Left lung (tissue), 10 donors: ENCODE measurements around the gene MYO5A. TPM values are rescaled to one million over a fixed set of nuclear protein-coding genes. Genes with fewer than 3 reads are reported as not detected.

ENCODE experiments used
- ATAC-seq: fragments of 200-7000 bp; cut with Tn5 transposase; one replicate; pipeline ENCODE4 v1.9.1; 2020; ENCODE audit warnings: moderate library complexity
- DNase-seq, 4 donors: peaks; one replicate each; pipeline ENCODE4 v3.0.0-alpha.2; 2013 to 2020
- H3K27ac ChIP-seq, 2 donors: fragments of 200-600 bp; sonication (generic) in 1 of 2; one replicate each; pipeline versions ENCODE4 v1.5.0 to v1.8.0; 2020 to 2021
- H3K27me3 ChIP-seq, 2 donors: fragments of 200-600 bp; sonication (generic) in 1 of 2; one replicate each; pipeline versions ENCODE4 v1.5.0 to v1.8.0; 2020 to 2021
- H3K36me3 ChIP-seq, 2 donors: fragments of 200-600 bp; sonication (generic) in 1 of 2; one replicate each; pipeline versions ENCODE4 v1.5.0 to v1.8.0; 2020 to 2021
- H3K4me1 ChIP-seq, 2 donors: fragments of 200-600 bp; one replicate each; pipeline ENCODE4 v1.8.0; 2021
- H3K4me3 ChIP-seq, 2 donors: fragments of 200-600 bp; sonication (generic) in 1 of 2; one replicate each; pipeline versions ENCODE4 v1.5.0 to v1.8.0; 2020 to 2021; ENCODE audit warnings: mild to moderate bottlenecking in 1 of 2
- H3K9me3 ChIP-seq, 2 donors: fragments of 200-600 bp; sonication (generic) in 1 of 2; one replicate each; pipeline versions ENCODE4 v1.5.0 to v1.8.0; 2020 to 2021
- CTCF ChIP-seq, 2 donors: fragments of 200-600 bp; sonication (generic) in 1 of 2; IDR thresholded peaks; one replicate each; pipeline versions ENCODE4 v1.5.0 to v1.8.0; 2021; ENCODE audit warnings: antibody characterized with exemption in 2 of 2
- intact Hi-C, 2 donors: fragments of 100-400 bp; cut with DNase I; formaldehyde crosslinking; loops; one replicate each; pipeline versions ENCODE4 v1.11.2 to v1.14.2; 2022
- polyA plus RNA-seq, 6 donors: library from polyadenylated mRNA; unstranded; fragments of 120-200 nt; gene quantifications; one replicate each; pipeline ENCODE4 v1.2.1, GENCODE V29; 2013; ENCODE audit not compliant: insufficient read length in 6 of 6
- total RNA-seq, 2 donors: library from RNA; stranded (reverse); fragmentation: NEBNext Ultra II Directional; extraction: Animal tissue kit (Norgen Biotek cat#: 25700); gene quantifications; one replicate each; pipeline ENCODE4 v1.2.1, GENCODE V29; 2021
- donor health status: DM: no; HTN: yes; CAD: no.
- donor health status: DM: no; HTN: no; CAD: no.

The MYO5A gene
- total and polyA plus RNA-seq, 8 donors = 21.8 to 46.3 (median 34.3) TPM

DNA sequence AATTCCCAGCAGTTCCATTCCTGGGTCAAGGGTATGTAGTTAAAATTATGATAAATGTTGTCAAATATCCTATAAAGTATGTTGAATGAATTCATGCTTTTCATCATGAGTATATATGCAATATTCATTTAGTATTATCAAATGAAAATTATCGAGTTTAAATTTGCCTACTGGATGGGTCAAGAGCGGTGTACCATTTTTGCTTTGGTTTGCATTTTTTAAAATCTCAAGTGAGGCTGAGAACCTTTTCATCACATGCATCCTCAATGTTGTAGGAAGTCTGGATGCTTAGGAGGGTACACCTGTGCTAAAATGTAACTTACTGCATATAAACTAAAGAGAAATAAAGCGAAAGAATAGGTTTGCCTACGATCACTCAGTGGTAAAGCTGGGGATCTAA is 137.6 kb downstream of the MYO5A start:
- Histone ChIP-seq H3K27ac (no peak overlapping the region), H3K36me3 (peaks cover 0 to 46% of the 10 kb centered on the region in 2 donors), H3K9me3 (no peaks in the 10 kb centered on the region), H3K27me3 (no peaks in the 10 kb centered on the region), H3K4me3 (no peak overlapping the region), H3K4me1 (no peaks in the 10 kb centered on the region)
- TF ChIP-seq CTCF (IDR thresholded peaks at IDR 0.05) = no peak
- ATAC-seq (no peak), DNase-seq (no peak)
- intact Hi-C loops = no loop called here

GRCh38 chr15:52385670-52386069 is 143.0 kb downstream of the MYO5A start:
- Histone ChIP-seq H3K4me1 (no peaks in the 10 kb centered on the region), H3K36me3 (peaks cover 0 to 72% of the 10 kb centered on the region in 2 donors), H3K9me3 (no peaks in the 10 kb centered on the region), H3K27me3 (no peaks in the 10 kb centered on the region), H3K27ac (no peak overlapping the region), H3K4me3 (no peak overlapping the region)
- no peak for ATAC-seq
- intact Hi-C loops = no loop called here
- DNase-seq = no peak
- TF ChIP-seq CTCF (IDR thresholded peaks at IDR 0.05) = no peak

DNA sequence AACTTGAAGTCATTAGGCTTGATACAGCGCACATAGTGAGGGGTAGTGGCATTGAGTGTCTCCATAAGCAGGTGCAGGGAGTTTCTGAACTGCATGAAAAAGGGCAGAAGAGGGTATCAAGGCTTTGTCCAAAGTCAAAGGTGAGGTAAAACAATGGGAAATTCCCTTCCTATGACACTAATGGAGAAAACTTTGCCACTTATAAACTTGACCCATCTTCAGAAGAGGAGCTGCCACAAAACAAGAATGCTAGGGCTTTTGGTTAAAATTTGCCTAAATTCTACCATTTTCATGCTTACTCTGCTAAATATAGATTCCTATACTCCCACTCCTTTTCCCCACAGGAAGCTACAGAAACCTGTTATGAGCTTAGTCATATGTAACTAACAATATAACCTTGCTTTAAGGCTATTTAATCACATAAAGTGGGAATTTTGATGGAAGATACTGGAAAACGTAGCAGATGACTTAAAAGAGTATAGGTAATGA is 145.5 kb downstream of the MYO5A start:
- intact Hi-C loops = no loop called here
- no peak for TF ChIP-seq CTCF (IDR thresholded peaks at IDR 0.05)
- Histone ChIP-seq H3K27me3 (no peaks in the 10 kb centered on the region), H3K4me1 (no peaks in the 10 kb centered on the region), H3K36me3 (peaks cover 0 to 80% of the 10 kb centered on the region in 2 donors), H3K4me3 (no peak overlapping the region), H3K27ac (no peak overlapping the region), H3K9me3 (no peaks in the 10 kb centered on the region)
- DNase-seq = no peak
- ATAC-seq = no peak

DNA sequence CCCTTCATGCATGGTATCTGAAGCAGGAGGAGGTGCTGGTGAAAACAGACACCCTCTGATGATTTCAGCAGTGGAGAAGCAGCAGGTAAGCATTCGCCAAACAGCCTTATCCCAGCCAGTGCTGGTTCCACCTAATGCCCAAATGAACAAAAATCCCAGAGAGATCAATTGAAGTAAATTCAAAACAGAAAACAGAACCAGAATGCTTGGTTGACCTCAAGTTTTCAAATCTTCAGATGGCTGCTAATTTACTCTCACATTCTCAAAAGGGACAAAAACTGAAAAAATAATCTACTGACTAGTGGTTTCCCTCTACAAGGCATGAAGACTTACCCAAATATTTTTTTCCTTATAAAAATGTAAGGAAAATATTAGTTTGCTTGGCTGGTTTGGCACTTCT is 146.0 kb downstream of the MYO5A start:
- intact Hi-C loops = no loop called here
- no peak for TF ChIP-seq CTCF (IDR thresholded peaks at IDR 0.05)
- H3K27ac ChIP-seq = no peak overlapping the region
- H3K27me3 ChIP-seq = no peaks in the 10 kb centered on the region
- DNase-seq (no peak), ATAC-seq (no peak)
- no peaks in the 10 kb centered on the region for H3K4me1 ChIP-seq
- H3K9me3 ChIP-seq = no peaks in the 10 kb centered on the region
- H3K4me3 ChIP-seq = no peak overlapping the region
- peaks cover 0 to 79% of the 10 kb centered on the region in 2 donors for H3K36me3 ChIP-seq

DNA sequence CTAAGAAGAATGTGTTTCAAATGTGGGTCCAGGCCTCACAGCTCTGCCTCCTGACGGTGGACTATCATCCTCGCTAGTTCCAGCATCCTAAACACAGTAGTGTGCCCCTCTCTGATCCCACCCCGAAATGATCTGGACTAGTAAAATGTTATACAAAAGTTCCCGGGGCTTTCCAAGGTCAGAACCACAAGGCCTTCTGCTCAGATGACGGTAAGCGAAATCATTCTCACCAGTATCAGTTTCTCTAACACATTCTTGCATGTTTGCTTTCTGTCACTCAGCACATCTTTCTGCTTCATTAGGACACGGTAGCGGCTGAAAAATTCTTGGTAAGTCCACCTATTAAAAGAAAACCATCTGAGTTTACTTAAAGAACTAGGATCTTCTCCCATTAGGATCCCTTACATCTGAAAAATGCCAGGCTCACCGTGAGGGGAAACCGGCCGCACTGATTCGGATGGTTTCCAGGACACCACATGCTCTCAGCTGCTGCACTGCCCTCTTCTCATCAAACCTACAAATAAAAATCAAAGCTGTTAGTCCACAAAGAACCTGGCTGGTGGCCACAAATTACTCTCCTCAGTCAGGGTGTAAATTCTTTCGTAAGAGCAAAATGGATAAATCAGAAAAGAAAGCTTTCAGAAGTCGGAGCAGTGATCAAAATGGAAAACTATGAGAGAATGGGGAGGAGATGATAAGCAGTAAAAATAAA is 149.1 kb downstream of the MYO5A start:
- Histone ChIP-seq H3K4me3 (no peak overlapping the region), H3K9me3 (peaks cover 0 to 3% of the 10 kb centered on the region in 2 donors), H3K27me3 (no peaks in the 10 kb centered on the region), H3K36me3 (peaks cover 0 to 96% of the 10 kb centered on the region in 2 donors), H3K27ac (no peak overlapping the region), H3K4me1 (no peaks in the 10 kb centered on the region)
- TF ChIP-seq CTCF (IDR thresholded peaks at IDR 0.05) = no peak
- intact Hi-C loops = no loop called here
- ATAC-seq (no peak), DNase-seq (no peak)
